Mucosa of rectum (tissue), 2 donors: ENCODE measurements around the gene SLC4A7.
A peak's percentile ranks its signal among the peaks of the same experiment; 100 is the strongest.
"Not testable (repeated sequence)": the region's sequence is repeated elsewhere in the genome, so short reads cannot be mapped to it uniquely, and the experiment has no call there.

Source experiments
- H3K27ac ChIP-seq, 2 donors: one replicate each; pipeline ENCODE4 v1.7.0; 2013; ENCODE audit warnings: inconsistent platforms in 2 of 2, low read depth in 2 of 2, low read length in 2 of 2
- H3K27me3 ChIP-seq, 2 donors: one replicate each; pipeline ENCODE4 v1.7.0; 2013; ENCODE audit warnings: low read length in 2 of 2; ENCODE audit not compliant: control insufficient read depth in 2 of 2, insufficient read depth in 2 of 2
- H3K36me3 ChIP-seq, 2 donors: one replicate each; pipeline ENCODE4 v1.7.0; 2013; ENCODE audit warnings: low read length in 2 of 2; ENCODE audit not compliant: control insufficient read depth in 2 of 2, insufficient read depth in 2 of 2
- H3K4me1 ChIP-seq, 2 donors: one replicate each; pipeline ENCODE4 v1.7.0; 2013; ENCODE audit warnings: low read length in 2 of 2, mild to moderate bottlenecking in 1 of 2; ENCODE audit not compliant: control insufficient read depth in 2 of 2, insufficient read depth in 2 of 2
- H3K4me3 ChIP-seq, 2 donors: one replicate each; pipeline ENCODE4 v1.7.0; 2013; ENCODE audit warnings: low read length in 2 of 2
- H3K9ac ChIP-seq, 2 donors: one replicate each; pipeline ENCODE4 v1.7.0; 2013; ENCODE audit warnings: low read length in 2 of 2, low read depth in 1 of 2, mild to moderate bottlenecking in 1 of 2
- H3K9me3 ChIP-seq, 2 donors: one replicate each; pipeline ENCODE4 v1.7.0; 2013; ENCODE audit warnings: low read length in 2 of 2; ENCODE audit not compliant: control insufficient read depth in 2 of 2
- donor health status: healthy.
- donor health status: Normal muscosa, but diverticular disease.

Gene SLC4A7

GRCh38 chr3:27484015-27484844, at the start of gene SLC4A7:
SLC4A7 (minus strand) TSS chr3:27484384; CDS start chr3:27484126, 258 bp downstream.
- no peaks in the 10 kb centered on the region for H3K9me3 ChIP-seq
- H3K9ac ChIP-seq: peak within 1 kb of the TSS; percentile 88 to 89
- peak within 1 kb of the TSS; percentile 87 to 91 for H3K27ac ChIP-seq
- H3K4me1 ChIP-seq: peaks cover 0 to 15% of the 10 kb centered on the region in 2 donors
- H3K36me3 ChIP-seq: no peaks in the 10 kb centered on the region
- peak within 1 kb of the TSS; percentile 94 to 97 for H3K4me3 ChIP-seq
- H3K27me3 ChIP-seq: no peaks in the 10 kb centered on the region

- H3K36me3 ChIP-seq: no peaks in the 10 kb centered on the region
- H3K27ac ChIP-seq: no peak overlapping the region
- H3K9ac ChIP-seq: no peak overlapping the region
- no peak overlapping the region for H3K4me3 ChIP-seq
- no peaks in the 10 kb centered on the region for H3K4me1 ChIP-seq
- H3K9me3 ChIP-seq: no peaks in the 10 kb centered on the region
- H3K27me3 ChIP-seq: no peaks in the 10 kb centered on the region
Measured at GRCh38 chr3:27533261-27533607, 49.0 kb upstream of the SLC4A7 start.

GRCh38 chr3:27532426-27533260, 48.5 kb upstream of the SLC4A7 start:
- Histone ChIP-seq H3K9me3 (no peaks in the 10 kb centered on the region), H3K36me3 (no peaks in the 10 kb centered on the region), H3K27me3 (no peaks in the 10 kb centered on the region), H3K4me3 (no peak overlapping the region), H3K9ac (no peak overlapping the region), H3K4me1 (no peaks in the 10 kb centered on the region), H3K27ac (no peak overlapping the region)

- not testable (repeated sequence) for H3K36me3 ChIP-seq, H3K9ac ChIP-seq, H3K4me1 ChIP-seq, H3K9me3 ChIP-seq, H3K27me3 ChIP-seq, H3K4me3 ChIP-seq, H3K27ac ChIP-seq
Measured at GRCh38 chr3:27531193-27531751, 47.1 kb upstream of the SLC4A7 start.

- Histone ChIP-seq H3K27ac (no peak overlapping the region), H3K4me1 (no peaks in the 10 kb centered on the region)
Measured at GRCh38 chr3:27528791-27529190, 44.6 kb upstream of the SLC4A7 start.

GRCh38 chr3:27526614-27527315, 42.6 kb upstream of the SLC4A7 start:
- no peaks in the 10 kb centered on the region for H3K4me1 ChIP-seq
- H3K9me3 ChIP-seq: no peaks in the 10 kb centered on the region
- H3K27me3 ChIP-seq: no peaks in the 10 kb centered on the region
- H3K4me3 ChIP-seq: no peak overlapping the region
- H3K27ac ChIP-seq: no peak overlapping the region
- no peak overlapping the region for H3K9ac ChIP-seq
- no peaks in the 10 kb centered on the region for H3K36me3 ChIP-seq

More at GRCh38 chr3:27528791-27529190, 44.6 kb upstream of the SLC4A7 start:
- H3K36me3 ChIP-seq: no peaks in the 10 kb centered on the region
- H3K9ac ChIP-seq: no peak overlapping the region
- H3K9me3 ChIP-seq: no peaks in the 10 kb centered on the region
- H3K27me3 ChIP-seq: no peaks in the 10 kb centered on the region
- no peak overlapping the region for H3K4me3 ChIP-seq

- H3K4me3 ChIP-seq: no peak overlapping the region
- no peaks in the 10 kb centered on the region for H3K36me3 ChIP-seq
- no peaks in the 10 kb centered on the region for H3K9me3 ChIP-seq
- no peak overlapping the region for H3K27ac ChIP-seq
- H3K4me1 ChIP-seq: no peaks in the 10 kb centered on the region
- H3K9ac ChIP-seq: no peak overlapping the region
- no peaks in the 10 kb centered on the region for H3K27me3 ChIP-seq
Measured at GRCh38 chr3:27521872-27522265, 37.7 kb upstream of the SLC4A7 start.

GRCh38 chr3:27521179-27521871, 37.1 kb upstream of the SLC4A7 start:
- H3K27ac ChIP-seq: no peak overlapping the region
- H3K9ac ChIP-seq: no peak overlapping the region
- no peaks in the 10 kb centered on the region for H3K27me3 ChIP-seq
- no peak overlapping the region for H3K4me3 ChIP-seq
- H3K36me3 ChIP-seq: no peaks in the 10 kb centered on the region
- H3K9me3 ChIP-seq: no peaks in the 10 kb centered on the region
- no peaks in the 10 kb centered on the region for H3K4me1 ChIP-seq

- no peaks in the 10 kb centered on the region for H3K9me3 ChIP-seq
- H3K9ac ChIP-seq: no peak overlapping the region
- no peak overlapping the region for H3K4me3 ChIP-seq
- no peaks in the 10 kb centered on the region for H3K27me3 ChIP-seq
- no peaks in the 10 kb centered on the region for H3K4me1 ChIP-seq
- no peak overlapping the region for H3K27ac ChIP-seq
- H3K36me3 ChIP-seq: no peaks in the 10 kb centered on the region
Measured at GRCh38 chr3:27511724-27512422, 27.7 kb upstream of the SLC4A7 start.
